Astrocyte (in vitro differentiated cells and primary cell): ENCODE data around the gene CCDC28B.

Source experiments
- EZH2 ChIP-seq: IDR thresholded peaks from 2 replicates; pipeline ENCODE4 v1.6.1; 2012; ENCODE audit warnings: mild to moderate bottlenecking, low read length, inconsistent platforms; ENCODE audit not compliant: insufficient read depth
- TF ChIP-seq, protein P1 (sequence below): IDR thresholded peaks from 2 replicates; pipeline ENCODE4 v1.5.1; 2011; ENCODE audit warnings: low read depth, mild to moderate bottlenecking, inconsistent platforms, low read length, moderate library complexity; ENCODE audit not compliant: insufficient read depth

DNA sequence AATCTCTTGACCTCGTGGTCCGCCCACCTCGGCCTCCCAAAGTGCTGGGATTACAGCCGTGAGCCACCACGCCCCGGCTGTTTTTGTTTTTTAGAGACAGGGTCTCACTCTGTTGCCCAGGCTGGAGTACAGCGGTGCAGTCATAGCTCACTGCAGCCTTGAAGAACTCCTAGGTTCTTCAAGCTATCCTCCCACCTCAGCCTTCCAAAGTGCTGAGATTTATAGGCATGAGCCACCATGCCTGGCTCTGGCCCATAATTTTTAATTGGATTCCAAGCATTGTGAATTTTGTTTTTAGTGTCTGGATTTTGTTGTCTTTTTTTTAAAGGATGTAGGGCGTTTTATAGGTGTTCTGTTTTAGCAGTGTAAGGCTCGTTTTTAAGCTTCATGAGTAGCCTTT, 49.5 kb upstream of the CCDC28B start:
- no peak for TF ChIP-seq EZH2
- TF ChIP-seq, protein P1, sequence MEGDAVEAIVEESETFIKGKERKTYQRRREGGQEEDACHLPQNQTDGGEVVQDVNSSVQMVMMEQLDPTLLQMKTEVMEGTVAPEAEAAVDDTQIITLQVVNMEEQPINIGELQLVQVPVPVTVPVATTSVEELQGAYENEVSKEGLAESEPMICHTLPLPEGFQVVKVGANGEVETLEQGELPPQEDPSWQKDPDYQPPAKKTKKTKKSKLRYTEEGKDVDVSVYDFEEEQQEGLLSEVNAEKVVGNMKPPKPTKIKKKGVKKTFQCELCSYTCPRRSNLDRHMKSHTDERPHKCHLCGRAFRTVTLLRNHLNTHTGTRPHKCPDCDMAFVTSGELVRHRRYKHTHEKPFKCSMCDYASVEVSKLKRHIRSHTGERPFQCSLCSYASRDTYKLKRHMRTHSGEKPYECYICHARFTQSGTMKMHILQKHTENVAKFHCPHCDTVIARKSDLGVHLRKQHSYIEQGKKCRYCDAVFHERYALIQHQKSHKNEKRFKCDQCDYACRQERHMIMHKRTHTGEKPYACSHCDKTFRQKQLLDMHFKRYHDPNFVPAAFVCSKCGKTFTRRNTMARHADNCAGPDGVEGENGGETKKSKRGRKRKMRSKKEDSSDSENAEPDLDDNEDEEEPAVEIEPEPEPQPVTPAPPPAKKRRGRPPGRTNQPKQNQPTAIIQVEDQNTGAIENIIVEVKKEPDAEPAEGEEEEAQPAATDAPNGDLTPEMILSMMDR: no peak
